Measurements from ENCODE around the gene HPCAL4. TPM values are rescaled to one million over a fixed set of nuclear protein-coding genes. Genes with fewer than 3 reads are reported as not detected.

HPCAL4 gene
- total and polyA plus RNA-seq, 9 of the 15 experiments (the other 6 are each of a cell fraction or from before 2014, with no cell fraction given), result 0.01 to 0.04 (median 0.04) TPM; not detected in 4

GRCh38 chr1:39672551-39672947 is 18.7 kb downstream of the HPCAL4 start (continued):
- TF ChIP-seq HNRNPH1 (optimal IDR thresholded peaks at IDR 0.05; ENCODE audit: low read depth, low read length) (no peak), SMC3 (conservative IDR thresholded peaks at IDR 0.05; ENCODE audit: insufficient read depth, low read depth, low read length) (peak; percentile 74), KAT8 (IDR thresholded peaks at IDR 0.05; ENCODE audit: low read depth) (no peak), MEIS2 (IDR thresholded peaks at IDR 0.05; ENCODE audit: partially characterized antibody) (peak; percentile 4), IRF2 (CRISPR knock-in tag; IDR thresholded peaks at IDR 0.05) (no peak), ZBTB7A (IDR thresholded peaks at IDR 0.05; ENCODE audit: borderline replicate concordance, control insufficient read depth, low read depth, low read length) (peak; percentile 84), GTF3C2 (IDR thresholded peaks at IDR 0.05; ENCODE audit: borderline replicate concordance, extremely low read depth, insufficient read length) (no peak), MAZ (CRISPR knock-in tag; conservative IDR thresholded peaks at IDR 0.05 in 1 of 2, IDR thresholded peaks at IDR 0.05 in 1 of 2) (peak; percentile 33 to 66; a peak in 2 of 4 replicates), ZC3H8 (IDR thresholded peaks at IDR 0.05) (no peak), MLX (CRISPR knock-in tag; conservative IDR thresholded peaks at IDR 0.05) (no peak), RAD21 (CRISPR knock-in tag; conservative IDR thresholded peaks at IDR 0.05 in 1 of 2, IDR thresholded peaks at IDR 0.05 in 1 of 2) (peak; percentile 53 to 71), RB1 (IDR thresholded peaks at IDR 0.05; ENCODE audit: low read depth) (peak; percentile 58; the same call in 1 of the 2 replicates), ZNF174 (CRISPR knock-in tag; IDR thresholded peaks at IDR 0.05) (no peak), TEAD1 (CRISPR knock-in tag; IDR thresholded peaks at IDR 0.05) (peak; percentile 13 to 69; a peak in 1 of 4 replicates), TCFL5 (CRISPR knock-in tag; conservative IDR thresholded peaks at IDR 0.05) (no peak), CTCF (IDR thresholded peaks at IDR 0.05 in 2 of 3, conservative IDR thresholded peaks at IDR 0.05 in 1 of 3; ENCODE audit: insufficient read depth in 2 of 3, low read depth in 1 of 3, low read length in 3 of 3) (peak; percentile 84 to 89 (median 85)), ZNF197 (CRISPR knock-in tag; IDR thresholded peaks at IDR 0.05; ENCODE audit: low read depth) (no peak), EGR1 (conservative IDR thresholded peaks at IDR 0.05) (no peak), KAT7 (CRISPR knock-in tag; IDR thresholded peaks at IDR 0.05; ENCODE audit: borderline replicate concordance) (no peak), RBM17 (IDR thresholded peaks at IDR 0.05; ENCODE audit: borderline replicate concordance, low read depth, low read length) (no peak), YY1 (IDR thresholded peaks at IDR 0.05; ENCODE audit: borderline replicate concordance in 1 of 3, control insufficient read depth in 1 of 3, extremely low read depth in 1 of 3, insufficient read depth in 3 of 3, insufficient read length in 1 of 3, insufficient replicate concordance in 2 of 3, low read depth in 1 of 3, low read length in 2 of 3) (peak in 1 of 3 experiments; percentile 20)
